Epithelial cell of prostate (primary cell): ENCODE results near the gene XPOT.
"Not testable (repeated sequence)": the region's sequence is repeated elsewhere in the genome, so short reads cannot be mapped to it uniquely, and the experiment has no call there.

Source experiments
- DNase-seq: peaks from one replicate; pipeline ENCODE4 v3.0.0-alpha.2; 2011; ENCODE audit warnings: low read depth, low spot score
- H3K27ac ChIP-seq: fragments of 450-650 bp; 2 replicates; pipeline ENCODE4 v1.5.1; 2017; ENCODE audit warnings: mild to moderate bottlenecking

Gene XPOT, protein sequence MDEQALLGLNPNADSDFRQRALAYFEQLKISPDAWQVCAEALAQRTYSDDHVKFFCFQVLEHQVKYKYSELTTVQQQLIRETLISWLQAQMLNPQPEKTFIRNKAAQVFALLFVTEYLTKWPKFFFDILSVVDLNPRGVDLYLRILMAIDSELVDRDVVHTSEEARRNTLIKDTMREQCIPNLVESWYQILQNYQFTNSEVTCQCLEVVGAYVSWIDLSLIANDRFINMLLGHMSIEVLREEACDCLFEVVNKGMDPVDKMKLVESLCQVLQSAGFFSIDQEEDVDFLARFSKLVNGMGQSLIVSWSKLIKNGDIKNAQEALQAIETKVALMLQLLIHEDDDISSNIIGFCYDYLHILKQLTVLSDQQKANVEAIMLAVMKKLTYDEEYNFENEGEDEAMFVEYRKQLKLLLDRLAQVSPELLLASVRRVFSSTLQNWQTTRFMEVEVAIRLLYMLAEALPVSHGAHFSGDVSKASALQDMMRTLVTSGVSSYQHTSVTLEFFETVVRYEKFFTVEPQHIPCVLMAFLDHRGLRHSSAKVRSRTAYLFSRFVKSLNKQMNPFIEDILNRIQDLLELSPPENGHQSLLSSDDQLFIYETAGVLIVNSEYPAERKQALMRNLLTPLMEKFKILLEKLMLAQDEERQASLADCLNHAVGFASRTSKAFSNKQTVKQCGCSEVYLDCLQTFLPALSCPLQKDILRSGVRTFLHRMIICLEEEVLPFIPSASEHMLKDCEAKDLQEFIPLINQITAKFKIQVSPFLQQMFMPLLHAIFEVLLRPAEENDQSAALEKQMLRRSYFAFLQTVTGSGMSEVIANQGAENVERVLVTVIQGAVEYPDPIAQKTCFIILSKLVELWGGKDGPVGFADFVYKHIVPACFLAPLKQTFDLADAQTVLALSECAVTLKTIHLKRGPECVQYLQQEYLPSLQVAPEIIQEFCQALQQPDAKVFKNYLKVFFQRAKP

DNA sequence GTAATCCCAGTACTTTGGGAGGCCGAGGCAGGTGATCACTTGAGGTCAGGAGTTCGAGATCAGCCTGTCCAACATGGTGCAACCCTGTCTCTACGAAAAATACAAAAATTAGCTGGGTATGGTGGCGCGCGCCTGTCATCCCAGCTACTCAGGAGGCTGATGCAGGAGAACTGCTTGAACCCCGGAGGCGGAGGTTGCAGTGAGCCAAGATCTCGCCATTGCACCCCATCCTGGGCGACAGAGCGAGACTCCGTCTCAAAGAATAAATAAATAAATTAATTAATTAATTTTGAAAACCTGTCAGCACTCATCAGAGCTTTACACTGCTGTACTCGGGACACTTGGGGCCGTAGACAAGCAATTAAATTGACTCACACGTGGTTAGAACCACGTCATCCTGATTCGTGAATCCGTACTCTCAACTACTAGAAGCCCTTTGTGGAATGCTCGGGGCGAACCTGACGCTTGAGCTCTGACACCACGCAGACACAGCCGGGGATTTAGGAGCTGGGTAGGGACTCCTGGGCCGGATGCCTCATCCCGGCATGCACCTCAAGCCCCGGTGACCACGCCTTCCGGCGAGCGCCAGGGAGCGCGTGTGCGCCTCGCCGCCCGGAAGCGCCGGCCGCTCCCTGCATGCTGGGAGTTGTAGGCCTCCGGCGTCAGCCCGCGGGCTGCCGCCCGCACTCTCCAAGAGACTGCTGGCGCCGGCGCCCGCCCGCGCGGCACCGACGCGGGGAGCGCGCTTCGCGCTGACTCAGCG is at the start of gene XPOT:
Gene XPOT (plus strand): TSS at position 686 of the 763 bp plus-strand sequence. CDS start 5,644 bp downstream, outside the sequence.
- peak within 1 kb of the TSS; percentile 100 for H3K27ac ChIP-seq
- peak; percentile 91 for DNase-seq

- not testable (repeated sequence) for DNase-seq, H3K27ac ChIP-seq
These were observed 48.0 kb upstream of the XPOT start for GRCh38 chr12:64356209-64356608.

- not testable (repeated sequence) for H3K27ac ChIP-seq, DNase-seq
These were observed 43.0 kb upstream of the XPOT start for GRCh38 chr12:64361173-64361572.

DNA sequence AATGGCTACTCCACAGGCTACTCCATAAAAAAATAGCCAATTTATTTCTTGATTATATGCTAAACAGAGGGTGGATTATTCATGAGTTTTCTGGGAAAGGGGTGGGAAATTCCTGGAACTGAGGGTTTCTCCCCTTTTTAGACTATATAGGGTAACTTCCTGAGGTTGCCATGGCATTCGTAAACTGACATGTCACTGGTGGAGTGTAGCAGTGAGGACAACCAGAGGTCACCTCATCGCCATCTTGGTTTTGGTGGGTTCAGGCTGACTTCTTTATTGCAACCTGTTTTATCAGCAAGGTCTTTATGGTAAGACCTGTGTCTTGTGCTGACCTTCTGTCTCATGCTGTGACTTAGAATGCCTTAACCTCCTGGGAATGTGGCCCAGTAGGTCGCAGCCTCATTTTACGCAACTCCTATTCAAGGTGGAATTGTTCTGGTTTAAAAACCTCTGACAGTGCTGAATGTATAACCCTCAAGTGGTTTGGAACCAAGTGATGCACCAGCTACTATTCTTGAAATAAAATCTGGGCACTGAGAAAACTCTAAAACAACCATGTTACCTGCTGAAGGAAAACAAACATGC is 41.4 kb upstream of the XPOT start:
- no peak for DNase-seq
- H3K27ac ChIP-seq: no peak overlapping the region

DNA sequence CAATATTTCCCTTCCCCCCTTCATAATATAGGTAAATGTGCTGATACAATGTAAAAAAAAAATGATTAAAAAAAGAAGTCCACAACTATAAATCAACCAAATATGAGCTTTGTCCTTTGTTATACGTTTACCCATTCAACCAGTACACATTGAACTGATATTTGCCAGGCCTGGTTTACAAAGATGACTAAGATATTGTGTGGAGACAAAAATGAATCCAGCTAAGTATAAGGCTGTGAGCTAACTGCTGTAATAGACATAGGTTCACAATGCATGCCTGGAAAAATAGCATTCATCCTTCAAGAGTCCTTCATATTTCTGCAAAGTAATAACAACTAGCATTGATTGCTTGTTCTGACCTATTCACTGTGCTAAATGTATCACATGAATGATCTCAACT is 20.5 kb upstream of the XPOT start:
- DNase-seq: no peak
- H3K27ac ChIP-seq: peak overlapping the region; percentile 91

DNA sequence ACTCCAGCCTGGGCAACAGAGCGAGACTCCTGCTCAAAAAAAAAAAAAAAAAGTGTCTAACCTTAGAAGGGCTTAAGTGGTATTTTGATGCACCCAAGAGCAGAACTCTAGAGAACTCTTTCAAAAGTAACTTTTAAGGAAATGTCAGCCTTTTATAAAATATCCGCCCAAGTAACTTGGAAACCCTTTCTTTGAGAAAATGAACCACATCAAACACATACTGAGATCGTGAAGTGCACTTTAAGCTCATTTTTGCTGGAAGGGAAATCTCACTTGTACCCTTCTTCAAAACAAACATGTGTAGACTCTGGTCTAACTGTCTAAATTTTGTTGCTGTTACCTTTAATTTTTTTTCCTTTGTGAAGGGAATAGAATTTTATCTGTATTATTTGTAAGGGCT is 19.2 kb upstream of the XPOT start:
- peak overlapping the region; percentile 91 for H3K27ac ChIP-seq
- no peak for DNase-seq

DNA sequence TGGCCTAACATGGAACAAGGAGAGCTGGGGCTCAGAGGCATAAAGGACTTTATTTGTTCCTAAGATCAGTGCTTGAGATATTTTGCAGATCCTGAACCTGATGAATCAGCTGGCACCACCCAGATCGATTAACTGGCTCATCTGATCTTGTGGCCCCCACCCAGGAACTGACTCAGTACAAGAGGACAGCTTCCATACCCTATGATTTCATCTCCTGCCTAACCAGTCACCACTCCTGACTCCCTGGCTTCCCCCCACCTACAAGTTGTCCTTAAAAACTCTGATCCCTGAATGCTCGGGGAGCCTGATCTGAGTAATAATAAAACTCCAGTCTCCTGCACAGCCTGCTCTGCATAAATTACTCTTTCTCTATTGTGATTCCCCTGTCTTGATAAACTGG is 18.7 kb upstream of the XPOT start:
- DNase-seq: peak; percentile 64
- H3K27ac ChIP-seq: peak overlapping the region; percentile 91

- peak overlapping the region; percentile 91 for H3K27ac ChIP-seq
- no peak for DNase-seq
These were observed 16.9 kb upstream of the XPOT start for GRCh38 chr12:64387197-64387816.

DNA sequence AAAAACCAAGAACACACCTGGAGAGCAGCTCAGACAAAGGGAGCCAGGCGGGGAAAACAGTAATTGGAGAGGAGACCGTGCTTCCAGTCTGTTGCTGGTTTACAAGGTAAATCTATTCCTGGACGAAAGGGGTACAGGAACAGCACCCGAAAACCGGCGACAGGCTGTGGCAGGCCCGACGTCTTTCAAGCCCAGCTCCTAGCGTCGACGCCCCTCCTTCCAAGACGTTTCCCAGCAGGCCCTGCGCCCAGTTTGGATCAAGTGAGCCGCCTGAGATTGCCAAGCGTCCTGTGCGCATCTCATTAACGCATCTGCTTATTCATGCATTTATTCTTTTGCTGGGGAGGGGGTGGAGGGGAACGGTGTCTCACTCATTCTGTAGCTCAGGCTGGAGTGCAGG is 15.0 kb upstream of the XPOT start:
- no peak for DNase-seq
- peak overlapping the region; percentile 15 for H3K27ac ChIP-seq

DNA sequence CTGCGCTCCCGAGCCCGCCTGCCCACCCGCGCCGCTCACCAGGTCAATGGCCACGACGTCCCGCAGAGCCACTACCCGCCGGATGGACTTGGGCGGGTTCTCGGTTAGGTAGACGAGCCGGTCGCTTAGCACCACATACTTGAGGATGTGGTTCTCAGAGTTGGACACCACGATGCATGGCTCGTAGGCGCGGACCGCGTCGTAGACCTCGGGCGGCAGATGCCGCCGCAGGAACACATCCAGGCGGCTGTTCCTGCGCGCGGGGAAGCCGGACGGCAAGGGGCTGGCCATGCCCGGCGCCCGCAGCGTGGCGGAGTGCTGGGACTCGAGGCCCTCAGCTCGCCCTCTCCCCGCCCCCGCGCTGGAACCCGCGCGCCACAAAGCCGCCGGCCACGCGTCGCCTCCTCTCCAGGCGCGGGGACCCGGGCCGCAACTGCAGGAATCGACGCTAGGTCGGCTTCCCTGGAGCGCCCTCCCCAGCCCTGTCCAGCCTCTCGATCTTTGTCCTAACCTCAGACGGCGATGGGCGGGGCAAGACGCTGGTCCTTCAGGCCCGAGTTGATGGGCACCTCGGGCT is 13.8 kb upstream of the XPOT start, which contains the start of gene C12orf56:
Gene C12orf56 (minus strand): TSS at position 484 of the 577 bp plus-strand sequence. CDS start 193 bp downstream, at position 291.
- no peak for DNase-seq
- H3K27ac ChIP-seq: no peak within 1 kb of the TSS

DNA sequence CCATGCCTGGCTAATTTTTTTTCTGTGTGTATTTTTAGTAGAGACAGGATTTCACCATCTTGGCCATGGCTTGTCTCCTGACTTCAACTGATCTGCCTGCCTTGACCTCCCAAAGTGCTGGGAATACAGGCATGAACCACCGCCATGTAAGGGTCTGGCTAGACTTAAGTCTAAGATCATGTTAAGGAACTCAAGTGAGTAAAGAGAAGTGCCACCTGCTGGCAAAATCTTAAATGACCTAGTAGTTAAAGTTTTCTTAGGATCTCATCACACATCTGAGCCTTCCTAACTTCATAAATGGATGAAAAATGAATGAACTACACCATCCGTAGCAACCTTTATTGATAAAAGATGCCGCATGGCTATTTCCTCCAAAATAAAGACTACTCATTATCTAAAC is 12.0 kb upstream of the XPOT start:
- H3K27ac ChIP-seq: no peak overlapping the region
- DNase-seq: no peak

DNA sequence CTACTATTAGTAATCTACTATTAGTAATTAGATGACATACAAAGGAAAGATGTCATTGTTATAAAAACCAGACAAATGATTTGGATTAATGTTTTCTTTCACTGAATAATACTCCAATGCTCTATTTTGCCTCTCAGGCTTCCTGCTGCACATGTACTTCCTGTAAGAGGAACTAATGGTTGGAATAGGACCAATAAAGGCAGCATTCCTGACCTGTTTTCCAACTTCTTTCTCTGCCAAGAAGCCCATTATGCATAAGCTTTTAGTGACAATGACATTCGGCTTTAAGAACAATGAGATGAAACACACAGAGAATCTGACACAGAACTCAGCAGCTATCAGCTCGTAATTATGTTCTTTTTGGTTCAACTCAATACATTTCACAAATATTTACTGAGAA is 8.5 kb upstream of the XPOT start:
- H3K27ac ChIP-seq: no peak overlapping the region
- DNase-seq: no peak

- DNase-seq: no peak
- H3K27ac ChIP-seq: peak overlapping the region; percentile 18
These were observed 4.2 kb upstream of the XPOT start for GRCh38 chr12:64400041-64400440.

DNA sequence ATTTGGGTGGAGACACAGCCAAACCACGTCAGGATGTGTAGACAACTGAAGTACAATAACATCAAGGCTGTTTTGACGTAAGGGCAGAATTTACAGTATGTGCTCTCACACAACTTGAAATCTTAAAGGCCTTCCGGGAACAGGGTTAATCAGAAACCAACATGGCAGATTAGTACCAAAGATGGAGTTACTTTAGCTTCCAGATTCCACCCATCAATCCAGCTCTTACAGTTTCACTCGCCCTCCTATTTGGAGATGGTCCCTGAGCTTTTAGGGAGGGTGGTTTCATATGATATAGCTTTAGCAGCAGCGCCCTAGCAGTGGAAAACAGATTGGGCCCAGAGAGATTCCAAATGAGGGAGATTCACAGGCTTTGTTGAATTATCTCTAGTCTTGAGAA is 2.0 kb upstream of the XPOT start:
- DNase-seq: no peak
- no peak overlapping the region for H3K27ac ChIP-seq

DNA sequence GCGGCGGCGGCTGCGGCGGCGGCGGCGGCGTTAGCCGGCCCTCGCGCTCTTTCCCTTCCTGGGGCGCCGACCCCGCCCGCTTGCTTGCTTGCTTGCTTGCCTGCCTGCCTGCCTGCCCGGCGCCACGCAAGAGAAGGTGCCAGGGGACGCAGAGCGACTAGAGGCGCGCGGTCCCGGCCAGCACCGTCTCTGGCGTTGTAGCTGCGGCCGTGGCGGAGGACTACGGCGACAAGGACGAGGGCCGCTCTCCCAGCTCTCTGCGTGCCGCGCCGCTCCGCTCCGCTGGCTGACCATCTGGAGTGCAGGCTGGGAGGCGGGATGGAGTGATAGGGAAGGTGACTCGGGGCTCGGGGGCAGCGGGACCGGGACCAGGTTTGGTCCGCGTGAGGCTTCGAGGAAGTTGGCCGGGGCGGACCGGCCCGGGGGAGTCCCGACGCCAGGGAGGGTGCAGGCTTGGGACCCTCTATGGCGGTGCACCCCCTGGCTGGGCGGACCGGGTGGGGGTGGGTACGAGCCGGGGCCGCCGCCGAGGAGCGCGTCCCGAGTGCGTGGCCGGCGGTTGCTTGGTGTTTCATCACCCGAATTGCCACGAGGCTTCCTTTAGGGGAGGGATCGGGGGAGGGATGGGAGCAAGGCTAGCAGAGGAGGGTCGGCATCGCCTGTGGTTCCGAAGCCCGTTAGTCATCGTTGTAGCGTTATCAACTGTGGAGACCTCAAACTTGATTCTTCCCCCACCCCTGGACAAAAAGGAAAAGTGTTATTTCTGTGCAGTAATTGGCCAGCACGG is 471 bp downstream of the XPOT start:
- no peak for DNase-seq
- H3K27ac ChIP-seq: peak overlapping the region; percentile 100

DNA sequence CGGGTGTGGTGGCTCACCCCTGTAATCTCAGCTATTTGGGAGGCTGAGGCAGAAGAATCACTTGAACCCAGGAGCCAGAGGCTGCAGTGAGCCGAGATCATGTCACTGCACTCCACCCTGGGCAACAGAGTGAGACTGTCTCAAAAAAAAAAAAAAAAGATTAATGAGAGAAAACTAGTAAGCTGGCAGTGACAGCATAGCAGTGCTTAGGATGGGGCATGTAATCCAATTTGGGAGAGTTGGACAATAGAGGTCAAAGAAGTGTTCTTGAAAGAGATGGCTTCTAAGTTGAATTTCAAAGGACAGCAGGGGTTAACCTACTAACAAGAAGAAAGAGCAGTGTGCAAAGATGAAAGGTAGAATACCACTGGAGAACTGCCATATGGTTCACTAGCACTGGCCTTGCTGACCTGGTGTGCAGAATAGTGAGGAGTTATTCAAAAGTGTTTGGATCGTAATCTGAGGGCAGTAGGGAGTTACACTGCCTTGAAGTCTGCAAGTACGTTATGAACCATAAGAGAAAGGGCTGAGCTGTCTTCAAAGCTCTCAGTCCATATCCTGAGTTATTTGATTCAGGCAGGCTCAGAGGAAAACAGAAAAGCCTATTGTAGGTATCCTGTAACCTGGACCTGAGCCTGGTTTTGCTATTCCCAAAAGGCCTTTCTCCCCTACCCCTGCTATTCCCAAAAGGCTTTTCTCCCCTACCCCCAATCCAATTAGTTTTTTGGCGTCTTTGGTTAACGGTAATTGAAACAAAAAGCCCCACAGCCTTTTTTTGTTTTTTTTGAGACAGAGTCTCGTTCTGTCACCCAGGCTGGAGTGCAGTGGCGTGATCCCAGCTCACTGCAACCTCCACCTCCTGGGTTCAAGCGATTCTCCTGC is 3.4 kb downstream of the XPOT start:
- no peak for DNase-seq
- no peak overlapping the region for H3K27ac ChIP-seq

GRCh38 chr12:64411427-64411826 is 7.2 kb downstream of the XPOT start:
- no peak for DNase-seq
- no peak overlapping the region for H3K27ac ChIP-seq
